ENCODE measurements around the gene RBFOX1.

The RBFOX1 gene

DNA sequence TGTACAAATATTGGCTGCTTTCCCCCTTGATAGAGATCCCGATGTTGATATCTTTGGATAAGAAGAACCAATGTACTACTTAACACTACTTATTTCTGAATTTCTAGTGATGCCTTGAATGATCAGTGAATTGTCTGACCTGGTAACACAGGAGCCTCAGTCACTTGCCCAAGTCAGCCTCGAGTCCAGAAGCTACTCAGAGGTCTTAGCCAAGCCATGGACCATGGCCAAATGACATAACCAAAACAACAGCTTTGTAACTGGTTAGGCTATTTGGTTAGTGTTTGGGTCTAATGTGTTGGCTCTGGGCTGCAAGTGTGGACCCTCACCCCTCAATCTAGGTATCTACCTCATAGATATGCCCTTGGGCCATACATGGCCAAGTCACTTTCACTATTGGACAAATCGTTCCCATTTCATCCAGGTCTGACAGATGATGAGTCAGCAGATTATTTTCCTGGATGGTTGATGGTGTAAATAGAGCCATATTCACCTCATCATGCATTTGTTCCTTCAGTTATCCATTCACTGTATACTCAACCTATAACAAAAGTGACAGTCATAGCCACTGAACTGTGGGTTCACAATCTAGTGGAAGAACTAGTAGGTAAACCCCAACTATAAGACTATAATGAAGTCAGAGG, 3.5 kb downstream of the RBFOX1 start:
- no peak overlapping the region for H3K9ac ChIP-seq (ENCODE audit: low read length)
- H3K9me2 ChIP-seq (ENCODE audit: low read depth, low read length), result no peaks in the 10 kb centered on the region
- no peaks in the 10 kb centered on the region for H3F3A ChIP-seq (ENCODE audit: insufficient read depth, low read length)
- H3K4me3 ChIP-seq (ENCODE audit: low read depth, low read length, poor library complexity, severe bottlenecking), result no peak overlapping the region
- H4K20me1 ChIP-seq (ENCODE audit: insufficient read depth, low read length), result no peaks in the 10 kb centered on the region
- H3K27ac ChIP-seq (ENCODE audit: low read depth, low read length, poor library complexity, severe bottlenecking), result no peak overlapping the region
- H3K27me3 ChIP-seq (ENCODE audit: insufficient read depth, low read length), result no peaks in the 10 kb centered on the region
- no peak overlapping the region for H2AFZ ChIP-seq (ENCODE audit: low read length)
- TF ChIP-seq EZH2 (IDR thresholded peaks at IDR 0.05; ENCODE audit: borderline replicate concordance, low read length), result no peak
- TF ChIP-seq, protein P1, sequence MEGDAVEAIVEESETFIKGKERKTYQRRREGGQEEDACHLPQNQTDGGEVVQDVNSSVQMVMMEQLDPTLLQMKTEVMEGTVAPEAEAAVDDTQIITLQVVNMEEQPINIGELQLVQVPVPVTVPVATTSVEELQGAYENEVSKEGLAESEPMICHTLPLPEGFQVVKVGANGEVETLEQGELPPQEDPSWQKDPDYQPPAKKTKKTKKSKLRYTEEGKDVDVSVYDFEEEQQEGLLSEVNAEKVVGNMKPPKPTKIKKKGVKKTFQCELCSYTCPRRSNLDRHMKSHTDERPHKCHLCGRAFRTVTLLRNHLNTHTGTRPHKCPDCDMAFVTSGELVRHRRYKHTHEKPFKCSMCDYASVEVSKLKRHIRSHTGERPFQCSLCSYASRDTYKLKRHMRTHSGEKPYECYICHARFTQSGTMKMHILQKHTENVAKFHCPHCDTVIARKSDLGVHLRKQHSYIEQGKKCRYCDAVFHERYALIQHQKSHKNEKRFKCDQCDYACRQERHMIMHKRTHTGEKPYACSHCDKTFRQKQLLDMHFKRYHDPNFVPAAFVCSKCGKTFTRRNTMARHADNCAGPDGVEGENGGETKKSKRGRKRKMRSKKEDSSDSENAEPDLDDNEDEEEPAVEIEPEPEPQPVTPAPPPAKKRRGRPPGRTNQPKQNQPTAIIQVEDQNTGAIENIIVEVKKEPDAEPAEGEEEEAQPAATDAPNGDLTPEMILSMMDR (IDR thresholded peaks at IDR 0.05; ENCODE audit: low read length), result no peak
- no peak overlapping the region for H3K4me2 ChIP-seq (ENCODE audit: low read length)
- H3K36me3 ChIP-seq (ENCODE audit: insufficient read depth, low read length), result no peaks in the 10 kb centered on the region
- no peaks in the 10 kb centered on the region for H3K9me3 ChIP-seq (ENCODE audit: low read length)
- H3K4me1 ChIP-seq (ENCODE audit: insufficient read depth, low read length, severe bottlenecking), result no peaks in the 10 kb centered on the region
- no peaks in the 10 kb centered on the region for H3K79me2 ChIP-seq (ENCODE audit: insufficient read depth, low read length)

DNA sequence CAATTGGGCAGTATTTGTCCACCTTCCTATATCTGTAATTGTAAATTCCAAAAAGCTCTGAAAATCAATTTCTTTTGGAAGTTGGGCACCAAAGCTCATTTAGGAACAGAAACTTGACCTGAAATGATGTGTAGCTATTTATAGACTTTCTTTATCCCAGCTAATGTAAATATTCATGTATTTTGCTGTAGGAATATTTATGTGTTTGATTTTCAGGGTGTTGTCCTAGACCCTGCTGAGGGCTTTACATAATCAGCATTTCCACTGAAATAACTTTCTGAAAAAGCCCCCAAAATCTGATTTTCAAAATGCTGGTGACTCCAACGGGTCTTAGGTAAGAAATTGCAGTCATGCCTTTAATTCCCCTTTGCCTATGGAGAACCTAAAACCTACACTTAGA, 4.1 kb downstream of the RBFOX1 start:
- no peaks in the 10 kb centered on the region for H4K20me1 ChIP-seq (ENCODE audit: insufficient read depth, low read length)
- H3K9ac ChIP-seq (ENCODE audit: low read length), result no peak overlapping the region
- H2AFZ ChIP-seq (ENCODE audit: low read length), result no peak overlapping the region
- no peaks in the 10 kb centered on the region for H3K79me2 ChIP-seq (ENCODE audit: insufficient read depth, low read length)
- no peaks in the 10 kb centered on the region for H3K4me1 ChIP-seq (ENCODE audit: insufficient read depth, low read length, severe bottlenecking)
- TF ChIP-seq, protein P1 (IDR thresholded peaks at IDR 0.05; ENCODE audit: low read length), result no peak
- TF ChIP-seq EZH2 (IDR thresholded peaks at IDR 0.05; ENCODE audit: borderline replicate concordance, low read length), result no peak
- H3K9me3 ChIP-seq (ENCODE audit: low read length), result no peaks in the 10 kb centered on the region
- H3F3A ChIP-seq (ENCODE audit: insufficient read depth, low read length), result no peaks in the 10 kb centered on the region
- H3K36me3 ChIP-seq (ENCODE audit: insufficient read depth, low read length), result no peaks in the 10 kb centered on the region
- H3K27me3 ChIP-seq (ENCODE audit: insufficient read depth, low read length), result no peaks in the 10 kb centered on the region
- H3K9me2 ChIP-seq (ENCODE audit: low read depth, low read length), result no peaks in the 10 kb centered on the region
- H3K4me3 ChIP-seq (ENCODE audit: low read depth, low read length, poor library complexity, severe bottlenecking), result no peak overlapping the region
- H3K27ac ChIP-seq (ENCODE audit: low read depth, low read length, poor library complexity, severe bottlenecking), result no peak overlapping the region
- H3K4me2 ChIP-seq (ENCODE audit: low read length), result no peak overlapping the region

DNA sequence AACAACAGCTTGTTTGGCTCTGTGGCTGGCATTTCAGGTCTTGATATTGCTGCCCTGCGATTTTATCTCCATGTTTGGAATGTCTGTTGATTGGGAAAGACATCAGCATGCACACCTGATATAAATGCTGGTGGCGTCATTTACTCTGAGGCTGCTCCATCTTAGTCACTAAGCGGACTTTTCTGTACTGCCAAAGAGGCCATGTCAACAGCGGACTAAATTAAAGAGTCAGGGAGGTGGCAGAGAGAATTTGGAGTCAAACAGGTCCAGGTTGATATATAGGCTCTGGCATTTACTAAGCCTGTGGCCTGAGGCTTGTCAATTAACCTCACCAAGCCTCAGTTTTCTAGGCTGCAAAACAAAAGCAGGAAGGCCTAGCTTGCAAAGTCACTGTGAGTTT, 6.2 kb downstream of the RBFOX1 start:
- Histone ChIP-seq H2AFZ (ENCODE audit: low read length) (no peak overlapping the region), H3K79me2 (ENCODE audit: insufficient read depth, low read length) (no peaks in the 10 kb centered on the region), H3K4me3 (ENCODE audit: low read depth, low read length, poor library complexity, severe bottlenecking) (no peak overlapping the region), H3K4me2 (ENCODE audit: low read length) (no peak overlapping the region), H3K4me1 (ENCODE audit: insufficient read depth, low read length, severe bottlenecking) (no peaks in the 10 kb centered on the region), H3K36me3 (ENCODE audit: insufficient read depth, low read length) (no peaks in the 10 kb centered on the region), H3K9me3 (ENCODE audit: low read length) (no peaks in the 10 kb centered on the region), H3K27me3 (ENCODE audit: insufficient read depth, low read length) (no peaks in the 10 kb centered on the region), H3F3A (ENCODE audit: insufficient read depth, low read length) (no peaks in the 10 kb centered on the region), H3K27ac (ENCODE audit: low read depth, low read length, poor library complexity, severe bottlenecking) (no peak overlapping the region), H3K9me2 (ENCODE audit: low read depth, low read length) (no peaks in the 10 kb centered on the region), H4K20me1 (ENCODE audit: insufficient read depth, low read length) (no peaks in the 10 kb centered on the region), H3K9ac (ENCODE audit: low read length) (no peak overlapping the region)
- no peak for TF ChIP-seq EZH2 (IDR thresholded peaks at IDR 0.05; ENCODE audit: borderline replicate concordance, low read length)
- TF ChIP-seq, protein P1 (IDR thresholded peaks at IDR 0.05; ENCODE audit: low read length), result no peak

All from OCI-LY1 (cell line).